D721Med (cell line): ENCODE measurements around the gene DCST1.
A peak's percentile ranks its signal among the peaks of the same experiment; 100 is the strongest.

Experiments used
- DNase-seq: peaks from one replicate; pipeline ENCODE4 v3.0.0; 2011; ENCODE audit warnings: low spot score; ENCODE audit not compliant: insufficient read length
- FAIRE-seq: peaks from 2 replicates; lab custom pipeline; 2011; peaks lifted over from hg19 to GRCh38; lab: Jason Lieb, UNC
- TF ChIP-seq, protein P1 (sequence below): IDR thresholded peaks from 2 replicates; pipeline ENCODE4 v1.5.1; 2012; ENCODE audit warnings: mild to moderate bottlenecking, control low read depth; ENCODE audit not compliant: insufficient read depth; ENCODE audit errors: missing control alignments

DCST1 gene

DNA sequence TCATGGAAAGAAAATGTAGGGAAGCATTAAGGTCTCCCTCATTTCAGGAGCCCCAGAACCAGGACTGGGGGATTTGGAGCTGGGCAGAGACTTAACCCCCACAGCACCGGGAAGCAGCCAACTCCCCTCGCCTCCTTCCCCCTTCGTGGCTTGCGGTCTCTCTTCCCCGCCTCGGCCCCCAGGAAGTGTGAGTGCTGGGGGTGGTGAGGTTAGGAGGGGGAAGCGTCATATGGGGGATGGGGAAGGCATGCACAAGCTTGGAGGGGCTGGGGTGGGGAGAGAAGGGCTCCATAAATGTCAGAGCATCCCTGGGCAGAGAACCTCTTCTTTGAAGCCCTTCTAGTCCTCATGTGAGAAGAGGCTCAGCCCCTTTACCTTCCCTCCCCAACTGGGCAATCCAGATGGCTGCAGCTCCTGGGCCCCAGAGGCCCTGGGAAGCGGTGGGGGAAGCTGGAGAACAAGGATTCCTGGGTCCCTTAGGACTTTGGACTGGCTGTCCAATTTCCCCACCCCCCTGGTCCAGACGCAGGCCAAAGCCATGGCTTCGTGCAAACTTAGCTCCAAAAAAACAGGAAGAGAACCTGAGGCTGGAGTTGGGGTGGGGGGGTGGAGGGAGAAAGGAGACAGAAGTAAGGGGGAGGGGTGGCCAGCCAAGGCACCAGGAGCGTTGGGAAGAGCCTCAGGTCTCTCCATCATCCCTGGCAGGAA lies 23.3 kb upstream of the DCST1 start:
- TF ChIP-seq, protein P1, sequence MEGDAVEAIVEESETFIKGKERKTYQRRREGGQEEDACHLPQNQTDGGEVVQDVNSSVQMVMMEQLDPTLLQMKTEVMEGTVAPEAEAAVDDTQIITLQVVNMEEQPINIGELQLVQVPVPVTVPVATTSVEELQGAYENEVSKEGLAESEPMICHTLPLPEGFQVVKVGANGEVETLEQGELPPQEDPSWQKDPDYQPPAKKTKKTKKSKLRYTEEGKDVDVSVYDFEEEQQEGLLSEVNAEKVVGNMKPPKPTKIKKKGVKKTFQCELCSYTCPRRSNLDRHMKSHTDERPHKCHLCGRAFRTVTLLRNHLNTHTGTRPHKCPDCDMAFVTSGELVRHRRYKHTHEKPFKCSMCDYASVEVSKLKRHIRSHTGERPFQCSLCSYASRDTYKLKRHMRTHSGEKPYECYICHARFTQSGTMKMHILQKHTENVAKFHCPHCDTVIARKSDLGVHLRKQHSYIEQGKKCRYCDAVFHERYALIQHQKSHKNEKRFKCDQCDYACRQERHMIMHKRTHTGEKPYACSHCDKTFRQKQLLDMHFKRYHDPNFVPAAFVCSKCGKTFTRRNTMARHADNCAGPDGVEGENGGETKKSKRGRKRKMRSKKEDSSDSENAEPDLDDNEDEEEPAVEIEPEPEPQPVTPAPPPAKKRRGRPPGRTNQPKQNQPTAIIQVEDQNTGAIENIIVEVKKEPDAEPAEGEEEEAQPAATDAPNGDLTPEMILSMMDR = no peak
- no peak for FAIRE-seq
- DNase-seq = no peak

DNA sequence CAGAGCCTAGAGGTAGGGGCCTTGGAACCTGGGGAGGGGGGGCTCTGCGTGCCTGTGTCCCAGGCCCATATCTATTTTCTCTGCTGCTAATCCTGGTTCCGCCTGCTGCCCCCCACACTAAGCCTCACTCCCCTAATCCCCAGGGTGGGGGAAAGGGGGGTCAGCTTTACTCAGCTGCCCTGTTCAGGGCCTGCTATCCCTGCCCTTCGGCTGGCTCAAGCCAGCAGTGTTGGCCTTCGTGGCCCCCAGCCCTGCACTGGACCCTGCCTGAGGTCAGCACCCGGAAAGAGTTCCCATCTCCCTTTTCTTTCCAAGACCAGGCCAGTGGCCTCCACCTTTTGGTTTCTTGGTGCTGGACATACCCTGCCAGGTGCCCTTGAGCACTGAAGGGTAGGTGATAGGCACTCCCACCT lies 22.6 kb upstream of the DCST1 start:
- FAIRE-seq (no peak), DNase-seq (peak; percentile 88)
- TF ChIP-seq, protein P1 = no peak

DNA sequence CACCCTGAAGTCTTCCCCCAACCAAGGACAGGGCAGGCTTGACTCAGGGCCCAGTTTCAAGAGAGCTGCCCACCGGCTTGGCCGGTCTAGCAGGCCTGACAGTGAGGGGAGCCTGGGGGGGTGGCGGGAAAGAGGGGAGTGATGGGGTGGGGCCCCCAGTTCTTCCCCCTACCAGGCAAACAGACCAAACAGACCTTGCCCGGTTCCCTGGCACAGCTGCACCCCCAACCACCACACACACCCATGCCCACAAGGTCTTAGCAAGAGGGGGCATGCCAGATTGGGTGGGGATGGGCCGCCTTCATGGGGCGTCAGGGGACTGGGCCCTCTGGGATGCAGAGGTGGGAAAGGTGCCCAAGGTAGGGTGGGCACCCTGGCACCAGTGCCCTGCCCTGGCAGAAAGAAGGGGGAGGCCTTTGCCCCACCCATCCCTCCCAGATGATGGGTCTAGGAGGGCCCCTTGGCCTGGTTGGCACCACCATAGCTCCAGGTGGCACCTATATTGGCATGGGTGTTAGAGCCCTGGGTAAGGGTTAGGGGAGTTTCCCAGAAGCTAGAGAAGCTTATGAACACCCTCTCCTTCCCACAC lies 22.1 kb upstream of the DCST1 start:
- FAIRE-seq (no peak), DNase-seq (no peak)
- TF ChIP-seq, protein P1 = no peak

DNA sequence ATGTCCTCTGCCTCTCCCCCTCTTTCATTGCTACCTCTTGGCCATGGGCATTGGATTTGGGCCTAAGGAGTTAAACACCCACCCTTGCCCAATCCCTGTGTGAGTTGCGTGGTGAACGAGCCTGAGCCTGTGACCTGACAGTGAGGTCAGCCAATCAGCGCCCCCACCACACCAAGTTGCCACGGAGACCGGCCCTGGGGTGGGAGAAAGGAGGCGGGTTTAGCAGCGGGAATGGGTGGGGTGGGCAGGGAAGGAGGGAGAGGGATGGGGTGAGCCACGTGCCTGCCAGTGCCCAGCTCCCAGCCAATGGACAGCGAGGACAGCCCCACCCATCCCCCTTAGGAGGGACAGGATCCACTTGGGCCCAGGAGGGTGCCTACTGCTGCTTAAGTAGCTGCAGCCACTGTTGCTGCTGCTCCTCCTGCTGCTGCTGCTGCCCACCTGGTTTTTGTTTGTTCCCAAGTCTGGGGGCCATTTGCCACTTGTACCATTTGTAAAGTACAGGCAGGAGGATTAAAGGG lies 21.5 kb upstream of the DCST1 start:
- DNase-seq (peak; percentile 94), FAIRE-seq (peak; percentile 96)
- TF ChIP-seq, protein P1 = no peak

DNA sequence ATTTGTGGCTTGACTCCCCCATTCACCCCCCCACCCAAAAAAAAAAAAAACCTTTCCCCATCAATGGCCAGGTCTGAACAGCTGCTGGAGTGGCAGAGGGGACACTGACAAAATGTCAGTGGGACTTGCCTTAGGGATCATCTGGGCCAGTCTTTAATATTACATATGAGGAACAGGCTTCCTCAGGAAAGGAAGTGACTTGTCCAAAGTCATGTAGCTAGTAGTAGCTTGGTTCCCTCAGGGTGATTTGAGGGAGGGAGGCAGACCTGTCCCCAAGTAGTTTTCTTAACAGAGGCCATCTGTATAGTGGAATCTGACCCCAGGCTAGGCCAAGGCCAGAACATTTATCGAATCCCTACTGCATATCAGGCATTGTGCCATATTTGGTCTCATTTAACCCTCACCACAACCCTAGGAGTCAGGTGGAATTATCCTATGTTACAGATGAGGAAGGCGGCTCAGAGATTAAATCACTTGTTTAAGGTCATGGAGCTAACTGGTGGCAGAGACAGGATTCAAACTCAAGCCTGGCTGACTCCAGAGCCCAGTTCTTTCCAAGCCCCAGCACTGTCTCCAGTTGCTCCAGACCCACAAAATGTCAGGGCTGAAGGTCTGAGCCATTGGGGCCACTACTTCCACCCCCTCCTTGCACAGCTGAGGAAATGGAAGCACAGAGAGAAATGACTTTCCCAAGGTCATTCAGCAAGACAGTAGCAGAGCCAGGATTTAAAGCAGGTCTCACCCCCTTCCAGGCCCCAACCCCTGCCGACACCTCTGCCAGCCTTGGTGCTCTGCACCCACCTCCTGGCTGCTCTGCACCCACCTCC lies 20.6 kb upstream of the DCST1 start:
- TF ChIP-seq, protein P1 = no peak
- no peak for FAIRE-seq
- DNase-seq = no peak

DNA sequence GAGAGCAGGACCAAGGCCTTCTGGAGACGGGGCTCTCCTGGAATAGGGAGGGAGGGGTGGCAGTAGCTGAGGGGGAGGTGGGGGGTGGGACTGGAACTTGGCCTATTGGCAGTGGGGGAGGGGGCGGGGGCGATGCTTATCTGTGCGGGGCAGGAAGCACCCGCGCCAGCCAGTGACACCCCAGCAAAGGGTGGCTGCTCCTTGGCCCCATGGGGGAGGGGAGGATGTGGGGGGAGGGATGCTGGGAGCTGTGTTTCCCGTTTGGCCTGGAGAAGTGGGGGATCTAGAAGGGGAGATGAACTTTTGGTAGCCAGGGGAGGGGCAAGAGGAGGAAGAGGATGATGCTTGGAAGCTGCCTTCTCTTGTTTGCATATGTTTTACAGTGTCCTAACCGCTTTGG lies 20.0 kb upstream of the DCST1 start:
- FAIRE-seq (no peak), DNase-seq (no peak)
- TF ChIP-seq, protein P1 = no peak
